ENCODE results near the gene IWS1. TPM values are rescaled to one million over a fixed set of nuclear protein-coding genes. Genes with fewer than 3 reads are reported as not detected.

Gene IWS1
- total and polyA plus RNA-seq, 10 of the 15 experiments (the other 5 are each of a cell fraction or from before 2014, with no cell fraction given): 21.9 to 68.9 (median 45.8) TPM

DNA sequence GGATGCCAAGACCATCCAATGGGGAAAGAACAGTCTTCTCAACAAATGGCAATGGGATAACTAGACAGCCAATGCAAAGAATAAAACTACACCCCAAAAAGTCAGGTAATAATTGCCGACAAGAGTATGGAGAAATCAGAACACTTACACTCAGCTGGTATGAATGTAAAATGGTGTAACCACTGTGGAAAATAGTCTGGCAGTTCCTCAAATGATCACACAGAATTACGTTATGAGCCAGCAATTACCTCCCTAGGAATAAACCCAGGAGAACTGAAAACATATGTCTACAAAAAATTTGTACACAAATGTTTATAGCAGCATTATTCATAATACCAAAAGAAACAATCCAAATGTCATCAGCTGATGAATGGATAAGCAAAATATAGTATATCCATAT is 8.8 kb downstream of the IWS1 start:
- SMC1A ChIA-PET (ENCODE audit: uncharacterized antibody, unreplicated experiment): interaction anchor here (2.3 kb wide), 1 partner anchor 9 kb away, joined by 9 read pairs; no protein-coding TSS in a partner anchor
- FAIRE-seq (no peak), DNase-seq (ENCODE audit: low read depth, low spot score) (no peak), ATAC-seq (no peak)
- H3K27ac ChIP-seq (ENCODE audit: control insufficient read depth, insufficient read depth): no peak overlapping the region
- BruUV-seq (replicated peaks): no TSS peak
- no peak overlapping the region for H2AFZ ChIP-seq (ENCODE audit: control insufficient read depth, low read depth, low read length)
- intact Hi-C loops (cut with micrococcal nuclease; ENCODE audit: unreplicated experiment): no loop called here
- POLR2A ChIA-PET: no interaction called here
- in situ Hi-C loops (cut with MboI): no loop called here
- no peak overlapping the region for H3K9ac ChIP-seq (ENCODE audit: control insufficient read depth, insufficient read depth, low read length)
- no peaks in the 10 kb centered on the region for H3K27me3 ChIP-seq (replicated peaks in 1 of 2; ENCODE audit: control insufficient read depth in 2 of 2, insufficient read depth in 2 of 2, low read length in 1 of 2)
- CTCF ChIA-PET: no interaction called here
- peaks cover 7 to 32% of the 10 kb centered on the region in 2 experiments for H3K36me3 ChIP-seq (ENCODE audit: control insufficient read depth in 2 of 2, insufficient read depth in 2 of 2, low read length in 1 of 2)
- TF ChIP-seq ZNF217 (IDR thresholded peaks at IDR 0.05) (no peak), MEF2A (IDR thresholded peaks at IDR 0.05; ENCODE audit: insufficient read depth, low read depth, low read length) (no peak), NR2C1 (IDR thresholded peaks at IDR 0.05) (no peak), MYC (IDR thresholded peaks at IDR 0.05; ENCODE audit: insufficient read depth, insufficient read length, insufficient replicate concordance, low read length, severe bottlenecking) (no peak), TAF1 (IDR thresholded peaks at IDR 0.05; ENCODE audit: borderline replicate concordance, low read depth, low read length) (no peak), ZNF24 (IDR thresholded peaks at IDR 0.05) (no peak)
- TF ChIP-seq, protein P1, sequence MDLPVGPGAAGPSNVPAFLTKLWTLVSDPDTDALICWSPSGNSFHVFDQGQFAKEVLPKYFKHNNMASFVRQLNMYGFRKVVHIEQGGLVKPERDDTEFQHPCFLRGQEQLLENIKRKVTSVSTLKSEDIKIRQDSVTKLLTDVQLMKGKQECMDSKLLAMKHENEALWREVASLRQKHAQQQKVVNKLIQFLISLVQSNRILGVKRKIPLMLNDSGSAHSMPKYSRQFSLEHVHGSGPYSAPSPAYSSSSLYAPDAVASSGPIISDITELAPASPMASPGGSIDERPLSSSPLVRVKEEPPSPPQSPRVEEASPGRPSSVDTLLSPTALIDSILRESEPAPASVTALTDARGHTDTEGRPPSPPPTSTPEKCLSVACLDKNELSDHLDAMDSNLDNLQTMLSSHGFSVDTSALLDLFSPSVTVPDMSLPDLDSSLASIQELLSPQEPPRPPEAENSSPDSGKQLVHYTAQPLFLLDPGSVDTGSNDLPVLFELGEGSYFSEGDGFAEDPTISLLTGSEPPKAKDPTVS (IDR thresholded peaks at IDR 0.05; ENCODE audit: low read depth, low read length): no peak
- TF ChIP-seq, protein P2, sequence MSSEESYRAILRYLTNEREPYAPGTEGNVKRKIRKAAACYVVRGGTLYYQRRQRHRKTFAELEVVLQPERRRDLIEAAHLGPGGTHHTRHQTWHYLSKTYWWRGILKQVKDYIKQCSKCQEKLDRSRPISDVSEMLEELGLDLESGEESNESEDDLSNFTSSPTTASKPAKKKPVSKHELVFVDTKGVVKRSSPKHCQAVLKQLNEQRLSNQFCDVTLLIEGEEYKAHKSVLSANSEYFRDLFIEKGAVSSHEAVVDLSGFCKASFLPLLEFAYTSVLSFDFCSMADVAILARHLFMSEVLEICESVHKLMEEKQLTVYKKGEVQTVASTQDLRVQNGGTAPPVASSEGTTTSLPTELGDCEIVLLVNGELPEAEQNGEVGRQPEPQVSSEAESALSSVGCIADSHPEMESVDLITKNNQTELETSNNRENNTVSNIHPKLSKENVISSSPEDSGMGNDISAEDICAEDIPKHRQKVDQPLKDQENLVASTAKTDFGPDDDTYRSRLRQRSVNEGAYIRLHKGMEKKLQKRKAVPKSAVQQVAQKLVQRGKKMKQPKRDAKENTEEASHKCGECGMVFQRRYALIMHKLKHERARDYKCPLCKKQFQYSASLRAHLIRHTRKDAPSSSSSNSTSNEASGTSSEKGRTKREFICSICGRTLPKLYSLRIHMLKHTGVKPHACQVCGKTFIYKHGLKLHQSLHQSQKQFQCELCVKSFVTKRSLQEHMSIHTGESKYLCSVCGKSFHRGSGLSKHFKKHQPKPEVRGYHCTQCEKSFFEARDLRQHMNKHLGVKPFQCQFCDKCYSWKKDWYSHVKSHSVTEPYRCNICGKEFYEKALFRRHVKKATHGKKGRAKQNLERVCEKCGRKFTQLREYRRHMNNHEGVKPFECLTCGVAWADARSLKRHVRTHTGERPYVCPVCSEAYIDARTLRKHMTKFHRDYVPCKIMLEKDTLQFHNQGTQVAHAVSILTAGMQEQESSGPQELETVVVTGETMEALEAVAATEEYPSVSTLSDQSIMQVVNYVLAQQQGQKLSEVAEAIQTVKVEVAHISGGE (CRISPR knock-in tag; IDR thresholded peaks at IDR 0.05): no peak
- TF ChIP-seq, protein P3, sequence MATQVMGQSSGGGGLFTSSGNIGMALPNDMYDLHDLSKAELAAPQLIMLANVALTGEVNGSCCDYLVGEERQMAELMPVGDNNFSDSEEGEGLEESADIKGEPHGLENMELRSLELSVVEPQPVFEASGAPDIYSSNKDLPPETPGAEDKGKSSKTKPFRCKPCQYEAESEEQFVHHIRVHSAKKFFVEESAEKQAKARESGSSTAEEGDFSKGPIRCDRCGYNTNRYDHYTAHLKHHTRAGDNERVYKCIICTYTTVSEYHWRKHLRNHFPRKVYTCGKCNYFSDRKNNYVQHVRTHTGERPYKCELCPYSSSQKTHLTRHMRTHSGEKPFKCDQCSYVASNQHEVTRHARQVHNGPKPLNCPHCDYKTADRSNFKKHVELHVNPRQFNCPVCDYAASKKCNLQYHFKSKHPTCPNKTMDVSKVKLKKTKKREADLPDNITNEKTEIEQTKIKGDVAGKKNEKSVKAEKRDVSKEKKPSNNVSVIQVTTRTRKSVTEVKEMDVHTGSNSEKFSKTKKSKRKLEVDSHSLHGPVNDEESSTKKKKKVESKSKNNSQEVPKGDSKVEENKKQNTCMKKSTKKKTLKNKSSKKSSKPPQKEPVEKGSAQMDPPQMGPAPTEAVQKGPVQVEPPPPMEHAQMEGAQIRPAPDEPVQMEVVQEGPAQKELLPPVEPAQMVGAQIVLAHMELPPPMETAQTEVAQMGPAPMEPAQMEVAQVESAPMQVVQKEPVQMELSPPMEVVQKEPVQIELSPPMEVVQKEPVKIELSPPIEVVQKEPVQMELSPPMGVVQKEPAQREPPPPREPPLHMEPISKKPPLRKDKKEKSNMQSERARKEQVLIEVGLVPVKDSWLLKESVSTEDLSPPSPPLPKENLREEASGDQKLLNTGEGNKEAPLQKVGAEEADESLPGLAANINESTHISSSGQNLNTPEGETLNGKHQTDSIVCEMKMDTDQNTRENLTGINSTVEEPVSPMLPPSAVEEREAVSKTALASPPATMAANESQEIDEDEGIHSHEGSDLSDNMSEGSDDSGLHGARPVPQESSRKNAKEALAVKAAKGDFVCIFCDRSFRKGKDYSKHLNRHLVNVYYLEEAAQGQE (IDR thresholded peaks at IDR 0.05; ENCODE audit: low read depth, low read length): no peak
- peaks cover 3% of the 10 kb centered on the region; the same call in 1 of the 2 replicates for H4K20me1 ChIP-seq (ENCODE audit: control insufficient read depth, insufficient read depth)
- no peak overlapping the region for H3K4me2 ChIP-seq (ENCODE audit: control insufficient read depth, insufficient read depth)
- H3K9me3 ChIP-seq (replicated peaks; ENCODE audit: control insufficient read depth, insufficient read depth, low read length): no peaks in the 10 kb centered on the region; the same call in 2 of the 3 replicates
- RAD21 ChIA-PET (ENCODE audit: unreplicated experiment): no interaction called here
- H3K4me3 ChIP-seq: no peak overlapping the region
- no peaks in the 10 kb centered on the region; the same call in 1 of the 2 replicates for H3K4me1 ChIP-seq (ENCODE audit: control insufficient read depth, insufficient read depth, low read length)
- H3K79me2 ChIP-seq (ENCODE audit: control insufficient read depth, insufficient read depth, low read length): peaks cover 54% of the 10 kb centered on the region
- 100% methylated on average over 2 of the region's 2 CpGs for WGBS (ENCODE audit: insufficient coverage, insufficient replicate concordance, low lambda C conversion rate, missing lambda C conversion rate)

Data from GM12878 (cell line).